ENCODE data around the gene CAPZA1. TPM values are rescaled to one million over a fixed set of nuclear protein-coding genes. Genes with fewer than 3 reads are reported as not detected.

The CAPZA1 gene
- total RNA-seq, 1 experiment from 2014 or later = 97.5 TPM

DNA sequence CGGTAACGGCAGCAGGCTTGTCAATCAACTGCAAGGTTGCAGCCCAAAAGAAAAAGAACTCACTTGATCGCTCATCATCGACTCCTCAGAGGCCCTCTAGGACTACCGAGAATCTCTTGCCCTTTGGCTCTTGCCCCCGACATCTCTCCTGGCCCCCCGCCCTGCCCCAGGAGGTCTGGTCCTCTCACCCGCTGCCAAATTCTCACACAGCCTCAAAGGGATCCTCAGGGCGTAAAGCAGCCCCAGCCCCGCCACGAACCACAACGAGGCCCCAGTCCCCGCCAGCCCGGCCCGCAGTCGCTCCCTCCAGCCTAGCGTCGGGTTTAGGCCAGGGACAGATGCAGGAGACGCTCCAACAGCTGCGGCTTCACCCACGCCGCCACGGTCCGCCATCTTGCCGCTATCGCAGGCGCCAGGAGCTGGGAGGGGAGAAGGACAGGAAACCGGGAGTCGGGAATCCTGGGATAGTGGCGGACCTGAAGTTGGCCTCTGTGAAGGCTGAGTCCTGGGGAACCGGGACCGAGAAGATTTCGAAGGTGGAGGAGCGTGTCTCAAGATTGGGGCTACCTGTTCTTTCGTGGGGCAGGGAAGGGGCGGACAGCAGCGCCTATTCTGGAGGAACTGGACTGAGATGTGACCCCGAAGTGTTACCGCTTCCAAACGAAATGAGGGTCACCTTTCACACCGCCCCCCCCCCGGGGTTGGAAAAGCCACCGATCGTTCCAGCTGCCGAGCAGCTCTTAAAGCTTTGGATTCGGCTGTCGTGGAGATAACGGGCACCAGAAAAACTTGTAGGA is 713 bp upstream of the CAPZA1 start, which contains the start of gene ST7L (continued):
- TF ChIP-seq, protein P1, sequence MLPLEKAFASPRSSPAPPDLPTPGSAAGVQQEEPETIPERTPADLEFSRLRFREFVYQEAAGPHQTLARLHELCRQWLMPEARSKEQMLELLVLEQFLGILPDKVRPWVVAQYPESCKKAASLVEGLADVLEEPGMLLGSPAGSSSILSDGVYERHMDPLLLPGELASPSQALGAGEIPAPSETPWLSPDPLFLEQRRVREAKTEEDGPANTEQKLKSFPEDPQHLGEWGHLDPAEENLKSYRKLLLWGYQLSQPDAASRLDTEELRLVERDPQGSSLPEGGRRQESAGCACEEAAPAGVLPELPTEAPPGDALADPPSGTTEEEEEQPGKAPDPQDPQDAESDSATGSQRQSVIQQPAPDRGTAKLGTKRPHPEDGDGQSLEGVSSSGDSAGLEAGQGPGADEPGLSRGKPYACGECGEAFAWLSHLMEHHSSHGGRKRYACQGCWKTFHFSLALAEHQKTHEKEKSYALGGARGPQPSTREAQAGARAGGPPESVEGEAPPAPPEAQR (CRISPR knock-in tag; IDR thresholded peaks at IDR 0.05) = no peak
- TF ChIP-seq OVOL2 (CRISPR knock-in tag; IDR thresholded peaks at IDR 0.05; ENCODE audit: borderline replicate concordance) = no peak
- no peak for TF ChIP-seq ZNF263 (CRISPR knock-in tag; IDR thresholded peaks at IDR 0.05; ENCODE audit: low read depth)
- TF ChIP-seq AFF4 (CRISPR knock-in tag; IDR thresholded peaks at IDR 0.05; ENCODE audit: borderline replicate concordance) = no peak
- TF ChIP-seq ZNF138 (CRISPR knock-in tag; conservative IDR thresholded peaks at IDR 0.05) = no peak
- no peak; the same call in 1 of the 2 replicates for TF ChIP-seq NFE2L1 (CRISPR knock-in tag; IDR thresholded peaks at IDR 0.05)
- TF ChIP-seq, protein P2, sequence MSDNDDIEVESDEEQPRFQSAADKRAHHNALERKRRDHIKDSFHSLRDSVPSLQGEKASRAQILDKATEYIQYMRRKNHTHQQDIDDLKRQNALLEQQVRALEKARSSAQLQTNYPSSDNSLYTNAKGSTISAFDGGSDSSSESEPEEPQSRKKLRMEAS (CRISPR knock-in tag; IDR thresholded peaks at IDR 0.05) = peak; percentile 52; the same call in 1 of the 2 replicates
- TF ChIP-seq RORB (CRISPR knock-in tag; IDR thresholded peaks at IDR 0.05) = no peak
- peak; percentile 47; the same call in 1 of the 2 replicates for TF ChIP-seq FOXP1 (CRISPR knock-in tag; IDR thresholded peaks at IDR 0.05; ENCODE audit: borderline replicate concordance)
- no peak for TF ChIP-seq MXD4 (CRISPR knock-in tag; IDR thresholded peaks at IDR 0.05; ENCODE audit: borderline replicate concordance)
- no peak for TF ChIP-seq NR3C1 (CRISPR knock-in tag; conservative IDR thresholded peaks at IDR 0.05; ENCODE audit: low read depth)
- TF ChIP-seq TEAD1 (CRISPR knock-in tag; IDR thresholded peaks at IDR 0.05) = 0 out of 2 replicates have a peak, but pooled peaks have one; percentile 41
- TF ChIP-seq TEAD4 (CRISPR knock-in tag; IDR thresholded peaks at IDR 0.05) = no peak
- TF ChIP-seq GTF2I (CRISPR knock-in tag; conservative IDR thresholded peaks at IDR 0.05) = no peak
- 0 out of 2 replicates have a peak, but pooled peaks have one; percentile 16 for TF ChIP-seq USF1 (CRISPR knock-in tag; IDR thresholded peaks at IDR 0.05)
- TF ChIP-seq SOX15 (CRISPR knock-in tag; IDR thresholded peaks at IDR 0.05) = no peak
- no peak for TF ChIP-seq AR (CRISPR knock-in tag; IDR thresholded peaks at IDR 0.05)
- 0 out of 2 replicates have a peak, but pooled peaks have one; percentile 77 for TF ChIP-seq JUN (CRISPR knock-in tag; IDR thresholded peaks at IDR 0.05)
- no peak for TF ChIP-seq GRHL2 (CRISPR knock-in tag; IDR thresholded peaks at IDR 0.05; ENCODE audit: insufficient replicate concordance, severe bottlenecking)
- peak; percentile 92 for TF ChIP-seq FOXP4 (CRISPR knock-in tag; IDR thresholded peaks at IDR 0.05)
- no peak for TF ChIP-seq USF2 (CRISPR knock-in tag; IDR thresholded peaks at IDR 0.05)
- 0 out of 2 replicates have a peak, but pooled peaks have one; percentile 16 for TF ChIP-seq ATF6 (CRISPR knock-in tag; IDR thresholded peaks at IDR 0.05)
- 0 out of 2 replicates have a peak, but pooled peaks have one; percentile 64 for TF ChIP-seq KAT7 (CRISPR knock-in tag; IDR thresholded peaks at IDR 0.05; ENCODE audit: borderline replicate concordance)
- no peak for TF ChIP-seq ZNF423 (CRISPR knock-in tag; IDR thresholded peaks at IDR 0.05)
- TF ChIP-seq EMX1 (CRISPR knock-in tag; IDR thresholded peaks at IDR 0.05) = no peak
